Panc1 (cell line): Measurements from ENCODE around the gene TANK. TPM values are rescaled to one million over a fixed set of nuclear protein-coding genes. Genes with fewer than 3 reads are reported as not detected.

Experiments used
- ATAC-seq: fragments of 200-7000 bp; cut with Tn5 transposase; 2 replicates; pipeline ENCODE4 v1.9.1; 2020; ENCODE audit warnings: mild to moderate bottlenecking, moderate library complexity
- BruUV-seq: library from RNA; stranded (reverse); fragments of 400-500 nt; replicated peaks from 2 replicates; lab custom pipeline; 2021; lab: Mats Ljungman, UMichigan
- CTCF ChIA-PET: fragments of 300-600 bp; sonication (Branson Sonifier 250); formaldehyde crosslinking; loops from one replicate; lab custom pipeline; 2022; ENCODE audit warnings: antibody characterized with exemption; lab: Charles Lee
- POLR2A ChIA-PET: fragments of 300-600 bp; sonication (Branson Sonifier 250); formaldehyde crosslinking; loops from one replicate; lab custom pipeline; 2022; ENCODE audit warnings: antibody characterized with exemption; lab: Charles Lee
- DNase-seq: peaks from one replicate; pipeline ENCODE4 v3.0.0-alpha.2; 2010; ENCODE audit warnings: low read depth, low spot score
- H3K27ac ChIP-seq: 2 replicates; pipeline ENCODE4 v1.5.1; 2011; ENCODE audit warnings: mild to moderate bottlenecking, low read length, inconsistent platforms
- H3K27me3 ChIP-seq: fragments of 200-500 bp; sonication (Bioruptor generic); 2 replicates; pipeline ENCODE4 v1.6.0; 2014; ENCODE audit warnings: low read length, inconsistent platforms; ENCODE audit not compliant: control insufficient read depth, insufficient read depth
- H3K36me3 ChIP-seq: fragments of 200-500 bp; sonication (Bioruptor generic); 2 replicates; pipeline ENCODE4 v1.5.1; 2014; ENCODE audit warnings: inconsistent platforms, mild to moderate bottlenecking, low read length, moderate library complexity; ENCODE audit not compliant: control insufficient read depth, insufficient read depth
- H3K4me1 ChIP-seq: 2 replicates; pipeline ENCODE4 v1.5.1; 2011; ENCODE audit warnings: inconsistent platforms, mild to moderate bottlenecking, low read length, moderate library complexity; ENCODE audit not compliant: control insufficient read depth, insufficient read depth
- H3K4me3 ChIP-seq, 2 experiments: 2 replicates each; pipeline ENCODE4 v1.5.1; 2011 to 2012; ENCODE audit warnings: low read depth in 2 of 2, low read length in 2 of 2, mild to moderate bottlenecking in 2 of 2, inconsistent platforms in 1 of 2, moderate library complexity in 1 of 2
- H3K9me3 ChIP-seq: fragments of 200-500 bp; sonication (Bioruptor generic); 2 replicates; pipeline ENCODE4 v1.5.1; 2014; ENCODE audit warnings: low read depth, mild to moderate bottlenecking, inconsistent platforms, low read length, moderate library complexity; ENCODE audit not compliant: control insufficient read depth, insufficient read depth
- POLR2AphosphoS5 ChIP-seq: IDR thresholded peaks from 2 replicates; pipeline ENCODE4 v1.6.1; 2012; ENCODE audit warnings: mild to moderate bottlenecking, low read depth, low read length, moderate library complexity
- SIN3A ChIP-seq: IDR thresholded peaks from 2 replicates; pipeline ENCODE4 v1.6.1; 2012; ENCODE audit warnings: low read depth, mild to moderate bottlenecking, low read length, moderate library complexity, borderline replicate concordance; ENCODE audit not compliant: insufficient read depth
- TCF7L2 ChIP-seq: IDR thresholded peaks from 2 replicates; pipeline ENCODE4 v1.6.1; 2011; ENCODE audit warnings: mild to moderate bottlenecking, low read depth, low read length, inconsistent platforms
- in situ Hi-C: cut with HindIII; loops from 2 replicates; pipeline ENCODE4 v1.10.0; 2016; ENCODE audit warnings: low sequenced_read_pairs, low pct_unique_long_range_greater_than_20kb
- intact Hi-C: fragments of 100-400 bp; cut with micrococcal nuclease; formaldehyde crosslinking; loops from one replicate; pipeline ENCODE4 v1.10.0; 2022; ENCODE audit not compliant: unreplicated experiment
- total RNA-seq: library from RNA; stranded (reverse); gene quantifications from one replicate; pipeline ENCODE4 v1.2.1, GENCODE V29; 2021; ENCODE audit not compliant: unreplicated experiment
- TF ChIP-seq, protein P1 (sequence below): fragments of 450-650 bp; IDR thresholded peaks from 2 replicates; pipeline ENCODE4 v1.5.1; 2017; ENCODE audit warnings: mild to moderate bottlenecking
- TF ChIP-seq, protein P2 (sequence below), 2 experiments: IDR thresholded peaks; 2 replicates each; pipeline ENCODE4 v1.6.1; 2011 to 2012; ENCODE audit warnings: low read depth in 2 of 2, control low read depth in 1 of 2, low read length in 1 of 2, mild to moderate bottlenecking in 1 of 2, moderate library complexity in 1 of 2; ENCODE audit not compliant: insufficient read depth in 1 of 2

TANK gene
- total RNA-seq, 1 experiment from 2014 or later = 36.0 TPM

DNA sequence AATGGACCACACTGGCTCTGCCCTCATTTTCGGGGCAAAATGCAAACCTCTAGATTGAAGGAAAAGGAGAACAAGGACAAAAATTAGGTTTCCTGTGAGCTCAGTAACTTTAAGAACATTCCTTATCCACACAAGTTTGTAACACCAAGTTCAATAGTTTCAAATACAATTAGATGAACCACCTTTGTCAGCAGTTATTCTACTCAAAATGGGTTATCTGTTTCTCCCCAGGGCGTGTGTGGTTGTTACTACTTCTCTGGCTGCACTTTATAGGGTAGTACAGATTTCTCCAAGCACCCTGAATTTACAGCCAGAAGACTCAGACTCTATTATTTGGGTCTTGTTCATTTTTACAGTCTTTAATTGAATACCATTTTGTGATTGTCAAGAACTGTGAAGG, 45.0 kb upstream of the TANK start:
- POLR2A ChIA-PET = no interaction called here
- no TSS peak for BruUV-seq
- TF ChIP-seq, protein P1, sequence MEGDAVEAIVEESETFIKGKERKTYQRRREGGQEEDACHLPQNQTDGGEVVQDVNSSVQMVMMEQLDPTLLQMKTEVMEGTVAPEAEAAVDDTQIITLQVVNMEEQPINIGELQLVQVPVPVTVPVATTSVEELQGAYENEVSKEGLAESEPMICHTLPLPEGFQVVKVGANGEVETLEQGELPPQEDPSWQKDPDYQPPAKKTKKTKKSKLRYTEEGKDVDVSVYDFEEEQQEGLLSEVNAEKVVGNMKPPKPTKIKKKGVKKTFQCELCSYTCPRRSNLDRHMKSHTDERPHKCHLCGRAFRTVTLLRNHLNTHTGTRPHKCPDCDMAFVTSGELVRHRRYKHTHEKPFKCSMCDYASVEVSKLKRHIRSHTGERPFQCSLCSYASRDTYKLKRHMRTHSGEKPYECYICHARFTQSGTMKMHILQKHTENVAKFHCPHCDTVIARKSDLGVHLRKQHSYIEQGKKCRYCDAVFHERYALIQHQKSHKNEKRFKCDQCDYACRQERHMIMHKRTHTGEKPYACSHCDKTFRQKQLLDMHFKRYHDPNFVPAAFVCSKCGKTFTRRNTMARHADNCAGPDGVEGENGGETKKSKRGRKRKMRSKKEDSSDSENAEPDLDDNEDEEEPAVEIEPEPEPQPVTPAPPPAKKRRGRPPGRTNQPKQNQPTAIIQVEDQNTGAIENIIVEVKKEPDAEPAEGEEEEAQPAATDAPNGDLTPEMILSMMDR = no peak
- no peak for TF ChIP-seq SIN3A
- TF ChIP-seq, protein P2, sequence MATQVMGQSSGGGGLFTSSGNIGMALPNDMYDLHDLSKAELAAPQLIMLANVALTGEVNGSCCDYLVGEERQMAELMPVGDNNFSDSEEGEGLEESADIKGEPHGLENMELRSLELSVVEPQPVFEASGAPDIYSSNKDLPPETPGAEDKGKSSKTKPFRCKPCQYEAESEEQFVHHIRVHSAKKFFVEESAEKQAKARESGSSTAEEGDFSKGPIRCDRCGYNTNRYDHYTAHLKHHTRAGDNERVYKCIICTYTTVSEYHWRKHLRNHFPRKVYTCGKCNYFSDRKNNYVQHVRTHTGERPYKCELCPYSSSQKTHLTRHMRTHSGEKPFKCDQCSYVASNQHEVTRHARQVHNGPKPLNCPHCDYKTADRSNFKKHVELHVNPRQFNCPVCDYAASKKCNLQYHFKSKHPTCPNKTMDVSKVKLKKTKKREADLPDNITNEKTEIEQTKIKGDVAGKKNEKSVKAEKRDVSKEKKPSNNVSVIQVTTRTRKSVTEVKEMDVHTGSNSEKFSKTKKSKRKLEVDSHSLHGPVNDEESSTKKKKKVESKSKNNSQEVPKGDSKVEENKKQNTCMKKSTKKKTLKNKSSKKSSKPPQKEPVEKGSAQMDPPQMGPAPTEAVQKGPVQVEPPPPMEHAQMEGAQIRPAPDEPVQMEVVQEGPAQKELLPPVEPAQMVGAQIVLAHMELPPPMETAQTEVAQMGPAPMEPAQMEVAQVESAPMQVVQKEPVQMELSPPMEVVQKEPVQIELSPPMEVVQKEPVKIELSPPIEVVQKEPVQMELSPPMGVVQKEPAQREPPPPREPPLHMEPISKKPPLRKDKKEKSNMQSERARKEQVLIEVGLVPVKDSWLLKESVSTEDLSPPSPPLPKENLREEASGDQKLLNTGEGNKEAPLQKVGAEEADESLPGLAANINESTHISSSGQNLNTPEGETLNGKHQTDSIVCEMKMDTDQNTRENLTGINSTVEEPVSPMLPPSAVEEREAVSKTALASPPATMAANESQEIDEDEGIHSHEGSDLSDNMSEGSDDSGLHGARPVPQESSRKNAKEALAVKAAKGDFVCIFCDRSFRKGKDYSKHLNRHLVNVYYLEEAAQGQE (IDR thresholded peaks at IDR 0.05; ENCODE audit: insufficient read depth in 1 of 2, low read depth in 2 of 2, low read length in 1 of 2) = no peak
- TF ChIP-seq POLR2AphosphoS5 = no peak
- TF ChIP-seq TCF7L2 = no peak
- DNase-seq (no peak), ATAC-seq (no peak)
- Histone ChIP-seq H3K27me3 (no peaks in the 10 kb centered on the region), H3K9me3 (no peaks in the 10 kb centered on the region), H3K4me3 (no peak overlapping the region), H3K27ac (no peak overlapping the region), H3K4me1 (no peaks in the 10 kb centered on the region), H3K36me3 (no peaks in the 10 kb centered on the region)
- in situ Hi-C loops = no loop called here
- intact Hi-C loops = no loop called here
- CTCF ChIA-PET = no interaction called here

DNA sequence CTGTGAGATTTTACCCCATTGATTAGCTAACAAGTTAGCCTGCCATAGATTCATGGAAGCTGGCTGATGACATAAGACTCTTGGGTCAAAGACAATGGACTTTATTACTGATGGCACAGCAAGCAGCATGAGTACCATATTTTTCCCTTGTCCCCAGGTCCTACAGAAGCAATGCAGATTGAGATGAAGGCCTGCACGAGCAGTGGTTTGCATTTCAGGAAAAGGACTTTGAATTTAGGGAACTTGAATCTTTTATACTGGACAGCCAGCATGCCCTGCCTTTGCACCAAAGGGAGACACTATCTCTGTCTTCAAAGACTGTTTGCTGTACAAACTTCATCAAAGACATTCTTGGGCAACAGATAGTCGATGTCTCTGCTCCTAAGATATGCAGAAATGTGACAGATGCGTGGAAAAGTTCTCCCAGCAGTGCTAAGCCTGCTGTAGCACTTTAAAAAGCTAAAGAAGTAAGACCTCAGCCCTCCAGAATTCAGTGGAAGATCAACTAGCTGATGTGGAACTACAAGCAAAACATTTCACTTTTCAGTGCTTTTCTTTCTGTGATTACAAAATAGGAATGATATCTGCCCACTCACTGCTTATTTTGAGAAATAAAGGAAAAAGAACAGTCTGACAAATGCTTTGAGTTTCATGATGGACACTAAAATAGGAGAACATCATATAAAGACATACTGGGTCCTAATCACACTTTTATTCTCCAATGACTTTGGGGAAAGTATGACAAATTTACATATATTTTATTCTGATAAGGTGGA, 44.4 kb upstream of the TANK start:
- DNase-seq (no peak), ATAC-seq (no peak)
- no peaks in the 10 kb centered on the region for H3K9me3 ChIP-seq
- no peaks in the 10 kb centered on the region for H3K4me1 ChIP-seq
- H3K36me3 ChIP-seq = no peaks in the 10 kb centered on the region
- BruUV-seq = no TSS peak
- no peak overlapping the region for H3K4me3 ChIP-seq
- in situ Hi-C loops = no loop called here
- intact Hi-C loops = no loop called here
- H3K27me3 ChIP-seq = no peaks in the 10 kb centered on the region
- POLR2A ChIA-PET = no interaction called here
- CTCF ChIA-PET = no interaction called here
- TF ChIP-seq TCF7L2 = no peak
- H3K27ac ChIP-seq = no peak overlapping the region

DNA sequence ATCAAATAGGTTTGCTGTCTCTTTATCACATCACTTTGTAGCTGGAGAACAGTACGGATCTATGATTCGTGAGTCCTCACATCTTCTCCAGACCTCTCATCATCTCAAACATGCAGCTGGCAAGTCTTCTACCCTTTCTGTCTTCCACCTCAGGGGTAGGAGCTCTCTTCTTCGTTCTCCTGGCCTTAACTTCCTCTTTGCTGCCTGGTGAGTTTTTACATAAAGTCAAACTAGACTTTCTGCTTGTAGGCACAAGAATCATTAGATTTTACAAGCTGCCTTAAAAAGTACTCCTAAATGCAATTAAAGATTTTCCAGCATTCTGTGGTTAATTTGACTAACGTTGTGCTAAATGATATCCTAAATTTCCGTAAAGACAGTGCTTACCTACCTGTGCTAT, 43.7 kb upstream of the TANK start:
- Histone ChIP-seq H3K4me1 (no peaks in the 10 kb centered on the region), H3K27me3 (no peaks in the 10 kb centered on the region), H3K36me3 (no peaks in the 10 kb centered on the region), H3K4me3 (no peak overlapping the region), H3K9me3 (no peaks in the 10 kb centered on the region), H3K27ac (no peak overlapping the region)
- ChIA-PET POLR2A (no interaction called here), CTCF (no interaction called here)
- DNase-seq (no peak), ATAC-seq (no peak)
- intact Hi-C loops = no loop called here
- TF ChIP-seq, protein P1 = no peak
- no peak for TF ChIP-seq SIN3A
- TF ChIP-seq POLR2AphosphoS5 = no peak
- TF ChIP-seq TCF7L2 = no peak
- TF ChIP-seq, protein P2 (IDR thresholded peaks at IDR 0.05; ENCODE audit: insufficient read depth in 1 of 2, low read depth in 2 of 2, low read length in 1 of 2) = no peak
- in situ Hi-C loops = no loop called here
- BruUV-seq = no TSS peak
